Neural cell (in vitro differentiated cells): ENCODE results near the gene EYS.

Source experiments
- EZH2 ChIP-seq: fragments of 200-600, 300-800 bp; shearing (Covaris generic), sonication (generic); IDR thresholded peaks from 2 replicates; pipeline ENCODE4 v1.6.1; 2014; ENCODE audit warnings: antibody characterized with exemption, low read length, borderline replicate concordance, mild to moderate bottlenecking; ENCODE audit not compliant: insufficient read depth, poor library complexity, severe bottlenecking
- POLR2AphosphoS5 ChIP-seq: IDR thresholded peaks from 2 replicates; pipeline ENCODE4 v1.6.1; 2012
- TF ChIP-seq, protein P1 (sequence below): fragments of 450-650 bp; IDR thresholded peaks from 2 replicates; pipeline ENCODE4 v1.5.1; 2014; ENCODE audit warnings: antibody characterized with exemption, mild to moderate bottlenecking, moderate library complexity; ENCODE audit not compliant: poor library complexity, severe bottlenecking

- TF ChIP-seq POLR2AphosphoS5 (no peak), EZH2 (no peak)
- TF ChIP-seq, protein P1, sequence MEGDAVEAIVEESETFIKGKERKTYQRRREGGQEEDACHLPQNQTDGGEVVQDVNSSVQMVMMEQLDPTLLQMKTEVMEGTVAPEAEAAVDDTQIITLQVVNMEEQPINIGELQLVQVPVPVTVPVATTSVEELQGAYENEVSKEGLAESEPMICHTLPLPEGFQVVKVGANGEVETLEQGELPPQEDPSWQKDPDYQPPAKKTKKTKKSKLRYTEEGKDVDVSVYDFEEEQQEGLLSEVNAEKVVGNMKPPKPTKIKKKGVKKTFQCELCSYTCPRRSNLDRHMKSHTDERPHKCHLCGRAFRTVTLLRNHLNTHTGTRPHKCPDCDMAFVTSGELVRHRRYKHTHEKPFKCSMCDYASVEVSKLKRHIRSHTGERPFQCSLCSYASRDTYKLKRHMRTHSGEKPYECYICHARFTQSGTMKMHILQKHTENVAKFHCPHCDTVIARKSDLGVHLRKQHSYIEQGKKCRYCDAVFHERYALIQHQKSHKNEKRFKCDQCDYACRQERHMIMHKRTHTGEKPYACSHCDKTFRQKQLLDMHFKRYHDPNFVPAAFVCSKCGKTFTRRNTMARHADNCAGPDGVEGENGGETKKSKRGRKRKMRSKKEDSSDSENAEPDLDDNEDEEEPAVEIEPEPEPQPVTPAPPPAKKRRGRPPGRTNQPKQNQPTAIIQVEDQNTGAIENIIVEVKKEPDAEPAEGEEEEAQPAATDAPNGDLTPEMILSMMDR = no peak
Observed at GRCh38 chr6:64507661-64508060, 1199.4 kb downstream of the EYS start.
